ENCODE results near the gene CAMKK1. TPM values are rescaled to one million over a fixed set of nuclear protein-coding genes. Genes with fewer than 3 reads are reported as not detected.

CAMKK1 gene
- total and polyA plus RNA-seq, 2 of the 4 experiments (the other 2 are of a cell fraction) = 4.1 to 8.2 TPM

DNA sequence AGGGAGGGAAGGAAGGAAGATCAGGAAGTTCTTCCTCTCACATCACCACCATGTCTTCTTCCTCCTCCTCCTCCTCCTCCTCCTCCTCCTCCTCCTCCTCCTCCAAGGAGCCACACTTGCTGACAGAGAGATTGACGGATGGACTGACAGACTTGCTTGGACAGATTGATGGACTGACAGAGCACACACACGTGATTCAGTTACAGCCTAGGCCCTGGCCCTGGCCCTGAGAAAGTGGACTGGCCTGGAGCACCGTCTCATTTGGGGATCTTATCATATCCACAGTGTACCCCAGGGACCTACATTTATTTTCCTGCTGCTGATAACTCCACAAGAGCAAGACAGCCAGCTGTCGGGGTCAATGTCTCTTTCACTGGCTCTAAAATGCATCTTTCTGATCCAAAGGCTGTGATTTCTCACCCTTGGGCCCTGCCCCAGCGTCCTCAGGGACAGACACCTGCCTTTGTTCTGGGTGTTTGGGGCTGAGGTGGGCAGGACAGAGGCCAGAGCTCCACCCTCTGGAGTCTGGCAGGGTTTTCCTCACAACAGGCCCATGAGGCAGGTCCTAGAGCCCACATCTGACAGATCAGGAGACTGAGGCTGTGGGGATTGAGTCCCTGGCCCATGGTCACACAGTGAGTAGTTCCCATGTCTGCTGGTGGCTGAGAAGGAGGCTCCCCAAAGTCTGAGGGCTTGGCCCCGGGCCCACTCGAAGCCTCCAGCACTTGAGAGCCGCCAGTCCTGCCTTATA lies 25.7 kb upstream of the CAMKK1 start:
- no peak overlapping the region for H3K27ac ChIP-seq (ENCODE audit: insufficient read depth, low read length)
- H3K9ac ChIP-seq (ENCODE audit: low read depth, low read length) = no peak overlapping the region
- no peaks in the 10 kb centered on the region for H3K9me1 ChIP-seq (ENCODE audit: insufficient read depth, low read length)
- 52% methylated on average over 3 of the region's 8 CpGs; no CpG with 5 or more reads in 1 of the 2 experiments for WGBS, 2 experiments (ENCODE audit: extremely low coverage in 2 of 2, insufficient read length in 1 of 2)
- intact Hi-C loops (cut with micrococcal nuclease) = no loop called here
- H2AK5ac ChIP-seq (ENCODE audit: low read depth, low read length) = no peak overlapping the region; the same call in 1 of the 2 replicates
- TF ChIP-seq MAFK (IDR thresholded peaks at IDR 0.05; ENCODE audit: low read depth, low read length) (no peak), POLR2A (IDR thresholded peaks at IDR 0.05; ENCODE audit: low read depth, low read length) (no peak), RAD21 (IDR thresholded peaks at IDR 0.05; ENCODE audit: low read length) (no peak)
- no peak overlapping the region for H3K4me3 ChIP-seq (ENCODE audit: insufficient read depth, low read depth, low read length)
- H2AK9ac ChIP-seq (replicated peaks; ENCODE audit: low read depth, low read length, poor library complexity) = peak overlapping the region; percentile 72
- H4K20me1 ChIP-seq (ENCODE audit: insufficient read depth, low read length) = no peaks in the 10 kb centered on the region
- no peak overlapping the region for H3K4ac ChIP-seq (ENCODE audit: low read depth, low read length)
- no peak overlapping the region for H4K8ac ChIP-seq (ENCODE audit: low read depth in 2 of 2, low read length in 2 of 2)
- no peak for DNase-seq
- no peak overlapping the region for H3K56ac ChIP-seq (ENCODE audit: extremely low read depth, insufficient read depth, low read length)
- H3K18ac ChIP-seq (ENCODE audit: low read depth, low read length) = no peak overlapping the region
- in situ Hi-C loops (cut with MboI; ENCODE audit: low sequenced_read_pairs) = no loop called here
- ATAC-seq (ENCODE audit: low read depth) = no peak
- H2BK120ac ChIP-seq (ENCODE audit: low read depth, low read length) = no peak overlapping the region
- H3K27me3 ChIP-seq (ENCODE audit: control insufficient read depth, insufficient read depth, low read length) = no peaks in the 10 kb centered on the region
- H2BK20ac ChIP-seq (ENCODE audit: low read depth, low read length) = no peak overlapping the region
- H4K91ac ChIP-seq (ENCODE audit: insufficient read depth, low read depth, low read length) = no peak overlapping the region
- H3K4me2 ChIP-seq (ENCODE audit: low read depth, low read length) = no peak overlapping the region
- H2BK15ac ChIP-seq (ENCODE audit: low read depth, low read length) = no peak overlapping the region
- H3K23ac ChIP-seq (ENCODE audit: low read depth, low read length) = no peak overlapping the region
- peaks cover 5% of the 10 kb centered on the region; the same call in 1 of the 2 replicates for H3K4me1 ChIP-seq (ENCODE audit: control insufficient read depth, insufficient read depth, low read length)
- no peak overlapping the region for H4K5ac ChIP-seq (ENCODE audit: low read depth, low read length)
- no peak overlapping the region for H2BK5ac ChIP-seq (ENCODE audit: low read depth, low read length, poor library complexity, severe bottlenecking)
- H3K79me1 ChIP-seq (ENCODE audit: low read depth in 1 of 2, low read length in 2 of 2) = no peaks in the 10 kb centered on the region
- CTCF ChIA-PET = no interaction called here
- BruUV-seq (replicated peaks) = no TSS peak
- no peak overlapping the region for H3K14ac ChIP-seq (replicated peaks; ENCODE audit: low read depth, low read length)
- POLR2A ChIA-PET (ENCODE audit: unreplicated experiment) = no interaction called here
- no peaks in the 10 kb centered on the region for H3K36me3 ChIP-seq (ENCODE audit: control insufficient read depth, insufficient read depth, low read length)
- no peaks in the 10 kb centered on the region for H3K9me3 ChIP-seq (ENCODE audit: control insufficient read depth, insufficient read depth, low read length)
- H2AFZ ChIP-seq (replicated peaks; ENCODE audit: low read length, poor library complexity) = peak overlapping the region; percentile 43
- dilution Hi-C loops (cut with HindIII; ENCODE audit: low sequenced_read_pairs, unreplicated experiment) = no loop called here
